SK-N-SH treated with all-trans-retinoic acid at 6 μM for 48 hours (cell line): Measurements from ENCODE around the gene TIMP4.

ENCODE experiments used
- ATAC-seq: fragments of 200-7000 bp; cut with Tn5 transposase; 3 replicates; pipeline ENCODE4 v1.9.1; 2020; ENCODE audit warnings: mild to moderate bottlenecking, moderate library complexity
- ARNTL ChIP-seq: fragments of 450-650 bp; formaldehyde crosslinking; IDR thresholded peaks from 2 replicates; pipeline ENCODE4 v1.5.0; 2020; ENCODE audit warnings: low read depth, mild to moderate bottlenecking, moderate library complexity, borderline replicate concordance
- BACH2 ChIP-seq: fragments of 250-450 bp; sonication (Bioruptor Pico); IDR thresholded peaks from 2 replicates; pipeline ENCODE4 v1.9.0; 2021; ENCODE audit warnings: mild to moderate bottlenecking, borderline replicate concordance
- CSDC2 ChIP-seq: fragments of 250-450 bp; sonication (Bioruptor Pico); IDR thresholded peaks from 2 replicates; pipeline ENCODE4 v1.5.0; 2020; ENCODE audit warnings: mild to moderate bottlenecking, moderate library complexity
- CSRNP3 ChIP-seq: fragments of 250-450 bp; sonication (Bioruptor Pico); IDR thresholded peaks from 2 replicates; pipeline ENCODE4 v1.5.1; 2021; ENCODE audit warnings: mild to moderate bottlenecking, moderate library complexity
- ESRRG ChIP-seq: fragments of 250-450 bp; sonication (Bioruptor Pico); IDR thresholded peaks from 2 replicates; pipeline ENCODE4 v1.6.1; 2021; ENCODE audit warnings: mild to moderate bottlenecking
- GLIS3 ChIP-seq: fragments of 250-450 bp; sonication (Bioruptor Pico); IDR thresholded peaks from 2 replicates; pipeline ENCODE4 v1.5.0; 2020; ENCODE audit warnings: mild to moderate bottlenecking, moderate library complexity
- ISL1 ChIP-seq: fragments of 250-450 bp; sonication (Bioruptor Pico); IDR thresholded peaks from 2 replicates; pipeline ENCODE4 v2.1.2; 2022; ENCODE audit warnings: mild to moderate bottlenecking, moderate library complexity
- OSR1 ChIP-seq: fragments of 250-450 bp; sonication (Bioruptor Pico); IDR thresholded peaks from 2 replicates; pipeline ENCODE4 v1.8.0; 2022; ENCODE audit warnings: moderate library complexity, mild to moderate bottlenecking, inconsistent platforms
- PATZ1 ChIP-seq: fragments of 250-450 bp; sonication (Bioruptor Pico); IDR thresholded peaks from 2 replicates; pipeline ENCODE4 v1.8.0; 2020; ENCODE audit warnings: mild to moderate bottlenecking, moderate library complexity, borderline replicate concordance
- PPARA ChIP-seq: fragments of 250-450 bp; sonication (Bioruptor Pico); IDR thresholded peaks from 2 replicates; pipeline ENCODE4 v1.5.0; 2020; ENCODE audit warnings: mild to moderate bottlenecking, borderline replicate concordance
- RARB ChIP-seq: fragments of 250-450 bp; sonication (Bioruptor Pico); IDR thresholded peaks from 2 replicates; pipeline ENCODE4 v1.8.0; 2021; ENCODE audit warnings: mild to moderate bottlenecking, moderate library complexity
- SNAI2 ChIP-seq: fragments of 250-450 bp; sonication (Bioruptor Pico); IDR thresholded peaks from 2 replicates; pipeline ENCODE4 v1.5.0; 2020; ENCODE audit warnings: mild to moderate bottlenecking, moderate library complexity
- TCF4 ChIP-seq: fragments of 250-450 bp; sonication (Bioruptor Pico); IDR thresholded peaks from 2 replicates; pipeline ENCODE4 v1.8.0; 2021; ENCODE audit warnings: mild to moderate bottlenecking, moderate library complexity, borderline replicate concordance
- TOX ChIP-seq: fragments of 250-450 bp; sonication (Bioruptor Pico); IDR thresholded peaks from 2 replicates; pipeline ENCODE4 v1.8.0; 2021; ENCODE audit warnings: mild to moderate bottlenecking, moderate library complexity, borderline replicate concordance
- ZC3H10 ChIP-seq: fragments of 250-450 bp; sonication (Bioruptor Pico); IDR thresholded peaks from 2 replicates; pipeline ENCODE4 v1.5.1; 2021; ENCODE audit warnings: mild to moderate bottlenecking, moderate library complexity
- ZFP3 ChIP-seq: fragments of 250-450 bp; sonication (Bioruptor Pico); IDR thresholded peaks from 2 replicates; pipeline ENCODE4 v1.5.0; 2020; ENCODE audit warnings: mild to moderate bottlenecking, moderate library complexity
- ZFP30 ChIP-seq: fragments of 450-650 bp; formaldehyde crosslinking; IDR thresholded peaks from 2 replicates; pipeline ENCODE4 v1.5.0; 2022; ENCODE audit warnings: mild to moderate bottlenecking, moderate library complexity
- ZNF565 ChIP-seq: fragments of 450-650 bp; formaldehyde crosslinking; conservative IDR thresholded peaks from 2 replicates; pipeline ENCODE4 v1.5.0; 2020; ENCODE audit warnings: low read depth, mild to moderate bottlenecking, moderate library complexity
- ZNF70 ChIP-seq: fragments of 450-650 bp; formaldehyde crosslinking; IDR thresholded peaks from 2 replicates; pipeline ENCODE4 v1.5.0; 2020; ENCODE audit warnings: mild to moderate bottlenecking, moderate library complexity
- ZNF8 ChIP-seq: fragments of 450-650 bp; formaldehyde crosslinking; IDR thresholded peaks from 2 replicates; pipeline ENCODE4 v1.5.0; 2020; ENCODE audit warnings: mild to moderate bottlenecking, moderate library complexity
- TF ChIP-seq, protein P1 (sequence below): fragments of 250-450 bp; sonication (Bioruptor Pico); IDR thresholded peaks from 2 replicates; pipeline ENCODE4 v1.5.1; 2020; ENCODE audit warnings: low read depth, mild to moderate bottlenecking, moderate library complexity
- TF ChIP-seq, protein P2 (sequence below): fragments of 250-450 bp; sonication (Bioruptor Pico); IDR thresholded peaks from 2 replicates; pipeline ENCODE4 v1.8.0; 2021; ENCODE audit warnings: low read depth, mild to moderate bottlenecking, moderate library complexity, borderline replicate concordance
- TF ChIP-seq, protein P3 (sequence below): fragments of 250-450 bp; sonication (Bioruptor Pico); IDR thresholded peaks from 2 replicates; pipeline ENCODE4 v1.5.0; 2020; ENCODE audit warnings: mild to moderate bottlenecking, moderate library complexity

The TIMP4 gene

GRCh38 chr3:12107071-12107713, 51.5 kb downstream of the TIMP4 start:
- ATAC-seq, result no peak
- TF ChIP-seq ARNTL, result no peak
- TF ChIP-seq ZC3H10 (CRISPR knock-in tag), result no peak
- TF ChIP-seq GLIS3, result 0 out of 2 replicates have a peak, but pooled peaks have one; percentile 10
- peak; percentile 23; the same call in 1 of the 2 replicates for TF ChIP-seq ZNF8
- no peak for TF ChIP-seq PPARA (CRISPR knock-in tag)
- no peak for TF ChIP-seq ZNF565 (CRISPR knock-in tag)
- TF ChIP-seq PATZ1, result no peak
- TF ChIP-seq, protein P1, sequence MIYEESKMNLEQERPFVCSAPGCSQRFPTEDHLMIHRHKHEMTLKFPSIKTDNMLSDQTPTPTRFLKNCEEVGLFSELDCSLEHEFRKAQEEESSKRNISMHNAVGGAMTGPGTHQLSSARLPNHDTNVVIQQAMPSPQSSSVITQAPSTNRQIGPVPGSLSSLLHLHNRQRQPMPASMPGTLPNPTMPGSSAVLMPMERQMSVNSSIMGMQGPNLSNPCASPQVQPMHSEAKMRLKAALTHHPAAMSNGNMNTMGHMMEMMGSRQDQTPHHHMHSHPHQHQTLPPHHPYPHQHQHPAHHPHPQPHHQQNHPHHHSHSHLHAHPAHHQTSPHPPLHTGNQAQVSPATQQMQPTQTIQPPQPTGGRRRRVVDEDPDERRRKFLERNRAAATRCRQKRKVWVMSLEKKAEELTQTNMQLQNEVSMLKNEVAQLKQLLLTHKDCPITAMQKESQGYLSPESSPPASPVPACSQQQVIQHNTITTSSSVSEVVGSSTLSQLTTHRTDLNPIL, result peak; percentile 51; the same call in 1 of the 2 replicates
- TF ChIP-seq ZNF70, result no peak
- TF ChIP-seq, protein P2, sequence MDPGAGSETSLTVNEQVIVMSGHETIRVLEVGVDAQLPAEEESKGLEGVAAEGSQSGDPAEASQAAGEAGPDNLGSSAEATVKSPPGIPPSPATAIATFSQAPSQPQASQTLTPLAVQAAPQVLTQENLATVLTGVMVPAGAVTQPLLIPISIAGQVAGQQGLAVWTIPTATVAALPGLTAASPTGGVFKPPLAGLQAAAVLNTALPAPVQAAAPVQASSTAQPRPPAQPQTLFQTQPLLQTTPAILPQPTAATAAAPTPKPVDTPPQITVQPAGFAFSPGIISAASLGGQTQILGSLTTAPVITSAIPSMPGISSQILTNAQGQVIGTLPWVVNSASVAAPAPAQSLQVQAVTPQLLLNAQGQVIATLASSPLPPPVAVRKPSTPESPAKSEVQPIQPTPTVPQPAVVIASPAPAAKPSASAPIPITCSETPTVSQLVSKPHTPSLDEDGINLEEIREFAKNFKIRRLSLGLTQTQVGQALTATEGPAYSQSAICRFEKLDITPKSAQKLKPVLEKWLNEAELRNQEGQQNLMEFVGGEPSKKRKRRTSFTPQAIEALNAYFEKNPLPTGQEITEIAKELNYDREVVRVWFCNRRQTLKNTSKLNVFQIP (CRISPR knock-in tag), result no peak
- no peak for TF ChIP-seq OSR1 (CRISPR knock-in tag)
- no peak for TF ChIP-seq ZFP30 (CRISPR knock-in tag)
- TF ChIP-seq ESRRG (CRISPR knock-in tag), result peak; percentile 80; the same call in 1 of the 2 replicates
- TF ChIP-seq, protein P3, sequence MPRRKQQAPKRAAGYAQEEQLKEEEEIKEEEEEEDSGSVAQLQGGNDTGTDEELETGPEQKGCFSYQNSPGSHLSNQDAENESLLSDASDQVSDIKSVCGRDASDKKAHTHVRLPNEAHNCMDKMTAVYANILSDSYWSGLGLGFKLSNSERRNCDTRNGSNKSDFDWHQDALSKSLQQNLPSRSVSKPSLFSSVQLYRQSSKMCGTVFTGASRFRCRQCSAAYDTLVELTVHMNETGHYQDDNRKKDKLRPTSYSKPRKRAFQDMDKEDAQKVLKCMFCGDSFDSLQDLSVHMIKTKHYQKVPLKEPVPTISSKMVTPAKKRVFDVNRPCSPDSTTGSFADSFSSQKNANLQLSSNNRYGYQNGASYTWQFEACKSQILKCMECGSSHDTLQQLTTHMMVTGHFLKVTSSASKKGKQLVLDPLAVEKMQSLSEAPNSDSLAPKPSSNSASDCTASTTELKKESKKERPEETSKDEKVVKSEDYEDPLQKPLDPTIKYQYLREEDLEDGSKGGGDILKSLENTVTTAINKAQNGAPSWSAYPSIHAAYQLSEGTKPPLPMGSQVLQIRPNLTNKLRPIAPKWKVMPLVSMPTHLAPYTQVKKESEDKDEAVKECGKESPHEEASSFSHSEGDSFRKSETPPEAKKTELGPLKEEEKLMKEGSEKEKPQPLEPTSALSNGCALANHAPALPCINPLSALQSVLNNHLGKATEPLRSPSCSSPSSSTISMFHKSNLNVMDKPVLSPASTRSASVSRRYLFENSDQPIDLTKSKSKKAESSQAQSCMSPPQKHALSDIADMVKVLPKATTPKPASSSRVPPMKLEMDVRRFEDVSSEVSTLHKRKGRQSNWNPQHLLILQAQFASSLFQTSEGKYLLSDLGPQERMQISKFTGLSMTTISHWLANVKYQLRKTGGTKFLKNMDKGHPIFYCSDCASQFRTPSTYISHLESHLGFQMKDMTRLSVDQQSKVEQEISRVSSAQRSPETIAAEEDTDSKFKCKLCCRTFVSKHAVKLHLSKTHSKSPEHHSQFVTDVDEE (CRISPR knock-in tag), result peak; percentile 94
- peak; percentile 62; the same call in 1 of the 2 replicates for TF ChIP-seq SNAI2 (CRISPR knock-in tag)
- no peak for TF ChIP-seq CSDC2 (CRISPR knock-in tag)
- TF ChIP-seq TOX (CRISPR knock-in tag), result no peak
- 0 out of 2 replicates have a peak, but pooled peaks have one; percentile 62 for TF ChIP-seq CSRNP3 (CRISPR knock-in tag)
- peak; percentile 96 for TF ChIP-seq ISL1 (CRISPR knock-in tag)
- peak; percentile 80 for TF ChIP-seq TCF4 (CRISPR knock-in tag)
- no peak for TF ChIP-seq RARB (CRISPR knock-in tag)
- TF ChIP-seq ZFP3, result peak; percentile 83
- no peak for TF ChIP-seq BACH2
- TF ChIP-seq, all 23 proteins: peak for 10
